Neural cell (in vitro differentiated cells): ENCODE data around the gene CCDC74A. TPM values are rescaled to one million over a fixed set of nuclear protein-coding genes. Genes with fewer than 3 reads are reported as not detected.
"Not testable (repeated sequence)": the region's sequence is repeated elsewhere in the genome, so short reads cannot be mapped to it uniquely, and the experiment has no call there.

Source experiments
- H2AFZ ChIP-seq: fragments of 200-600, 300-800 bp; sonication (generic), shearing (Covaris generic); 2 replicates; pipeline ENCODE4 v1.6.0; 2014; ENCODE audit warnings: low read depth, mild to moderate bottlenecking, antibody characterized with exemption, low read length, moderate library complexity
- H3F3A ChIP-seq: fragments of 200-600 bp; shearing (Covaris generic); 2 replicates; pipeline ENCODE4 v1.6.1; 2016; ENCODE audit warnings: mild to moderate bottlenecking, moderate library complexity, mixed read lengths, antibody characterized with exemption, low read length; ENCODE audit not compliant: insufficient read depth, poor library complexity, severe bottlenecking
- H3K27ac ChIP-seq: fragments of 200-600, 300-800 bp; sonication (generic), shearing (Covaris generic); 2 replicates; pipeline ENCODE4 v1.5.1; 2014; ENCODE audit warnings: mild to moderate bottlenecking, low read length, moderate library complexity
- H3K27me3 ChIP-seq: fragments of 300-800, 200-600 bp; sonication (generic), shearing (Covaris generic); 2 replicates; pipeline ENCODE4 v1.6.0; 2014; ENCODE audit warnings: mild to moderate bottlenecking, low read depth, low read length, moderate library complexity; ENCODE audit not compliant: insufficient read depth
- H3K36me3 ChIP-seq: fragments of 300-800, 200-600 bp; sonication (generic), shearing (Covaris generic); 2 replicates; pipeline ENCODE4 v1.5.1; 2014; ENCODE audit warnings: mild to moderate bottlenecking, antibody characterized with exemption, low read length, moderate library complexity; ENCODE audit not compliant: insufficient read depth
- H3K4me2 ChIP-seq: fragments of 300-800, 200-600 bp; sonication (generic), shearing (Covaris generic); 2 replicates; pipeline ENCODE4 v1.6.0; 2014; ENCODE audit warnings: mild to moderate bottlenecking, low read length
- H3K4me3 ChIP-seq: fragments of 300-800, 200-600 bp; sonication (generic), shearing (Covaris generic); 2 replicates; pipeline ENCODE4 v1.5.1; 2014; ENCODE audit warnings: mild to moderate bottlenecking, low read length, moderate library complexity
- H3K79me2 ChIP-seq: fragments of 200-600 bp; shearing (Covaris generic); replicated peaks from 2 replicates; pipeline ENCODE4 v1.6.0; 2014; ENCODE audit warnings: mild to moderate bottlenecking, low read length, moderate library complexity; ENCODE audit not compliant: insufficient read depth
- H3K9ac ChIP-seq: fragments of 300-800, 200-600 bp; sonication (generic), shearing (Covaris generic); 2 replicates; pipeline ENCODE4 v1.6.1; 2016; ENCODE audit warnings: mild to moderate bottlenecking, low read length, mixed read lengths
- H3K9me2 ChIP-seq: fragments of 200-600 bp; shearing (Covaris generic); 2 replicates; pipeline ENCODE4 v1.6.1; 2016; ENCODE audit warnings: mild to moderate bottlenecking, low read length, mixed read lengths; ENCODE audit not compliant: insufficient read depth
- H3K9me3 ChIP-seq: fragments of 200-600, 300-800 bp; sonication (generic), shearing (Covaris generic); 2 replicates; pipeline ENCODE4 v1.6.1; 2016; ENCODE audit warnings: mild to moderate bottlenecking, mixed run types, low read length, moderate library complexity, mixed read lengths
- H4K20me1 ChIP-seq: fragments of 200-600 bp; shearing (Covaris generic); 2 replicates; pipeline ENCODE4 v1.6.1; 2016; ENCODE audit warnings: mild to moderate bottlenecking, mixed run types; ENCODE audit not compliant: insufficient read depth
- CTCF ChIP-seq: fragments of 450-650 bp; IDR thresholded peaks from 2 replicates; pipeline ENCODE4 v1.5.1; 2014; ENCODE audit warnings: antibody characterized with exemption, mild to moderate bottlenecking, moderate library complexity; ENCODE audit not compliant: poor library complexity, severe bottlenecking
- EP300 ChIP-seq: fragments of 450-650 bp; conservative IDR thresholded peaks from 2 replicates; pipeline ENCODE4 v1.6.1; 2014; ENCODE audit warnings: antibody characterized with exemption, mild to moderate bottlenecking, moderate library complexity; ENCODE audit not compliant: poor library complexity, severe bottlenecking
- EZH2 ChIP-seq: fragments of 200-600, 300-800 bp; shearing (Covaris generic), sonication (generic); IDR thresholded peaks from 2 replicates; pipeline ENCODE4 v1.6.1; 2014; ENCODE audit warnings: antibody characterized with exemption, low read length, borderline replicate concordance, mild to moderate bottlenecking; ENCODE audit not compliant: insufficient read depth, poor library complexity, severe bottlenecking
- MXI1 ChIP-seq: fragments of 450-650 bp; conservative IDR thresholded peaks from 2 replicates; pipeline ENCODE4 v1.6.1; 2014; ENCODE audit warnings: antibody characterized with exemption, mild to moderate bottlenecking; ENCODE audit not compliant: poor library complexity, severe bottlenecking
- POLR2AphosphoS5 ChIP-seq: IDR thresholded peaks from 2 replicates; pipeline ENCODE4 v1.6.1; 2012
- RAD21 ChIP-seq: fragments of 450-650 bp; conservative IDR thresholded peaks from 2 replicates; pipeline ENCODE4 v1.6.1; 2014; ENCODE audit warnings: antibody characterized with exemption, mild to moderate bottlenecking, moderate library complexity
- REST ChIP-seq: IDR thresholded peaks from 2 replicates; pipeline ENCODE4 v1.6.1; 2012; ENCODE audit warnings: borderline replicate concordance
- SMC3 ChIP-seq: fragments of 450-650 bp; conservative IDR thresholded peaks from 2 replicates; pipeline ENCODE4 v1.6.1; 2014; ENCODE audit warnings: antibody characterized with exemption, mild to moderate bottlenecking, moderate library complexity; ENCODE audit not compliant: poor library complexity
- TAF1 ChIP-seq: IDR thresholded peaks from 2 replicates; pipeline ENCODE4 v1.6.1; 2012; ENCODE audit warnings: low read depth
- polyA plus RNA-seq: library from polyadenylated mRNA; depleted of rRNA; stranded (reverse); fragments of >200 nt; gene quantifications from 2 replicates; pipeline ENCODE4 v1.2.3, GENCODE V29; 2014

Gene CCDC74A
- polyA plus RNA-seq, 1 donor from 2014 or later = 38.2 TPM

GRCh38 chr2:131517106-131517831 lies 10.4 kb upstream of the CCDC74A start:
- H3K4me2 ChIP-seq = no peak overlapping the region
- H3K27me3 ChIP-seq = no peaks in the 10 kb centered on the region
- H3K4me3 ChIP-seq = no peak overlapping the region
- H3K36me3 ChIP-seq = no peaks in the 10 kb centered on the region
- no peak overlapping the region for H3K9ac ChIP-seq
- no peaks in the 10 kb centered on the region for H4K20me1 ChIP-seq
- H3K9me3 ChIP-seq = no peaks in the 10 kb centered on the region
- H3K9me2 ChIP-seq = no peaks in the 10 kb centered on the region
- no peak overlapping the region for H2AFZ ChIP-seq
- H3K79me2 ChIP-seq = no peaks in the 10 kb centered on the region
- no peaks in the 10 kb centered on the region for H3F3A ChIP-seq
- no peak overlapping the region for H3K27ac ChIP-seq
- no peak for TF ChIP-seq RAD21
- no peak for TF ChIP-seq MXI1
- TF ChIP-seq CTCF = no peak
- no peak for TF ChIP-seq POLR2AphosphoS5
- no peak for TF ChIP-seq REST
- TF ChIP-seq SMC3 = no peak
- no peak for TF ChIP-seq TAF1
- TF ChIP-seq EZH2 = no peak
- TF ChIP-seq EP300 = no peak

GRCh38 chr2:131517856-131518255 lies 9.8 kb upstream of the CCDC74A start:
- not testable (repeated sequence) for H4K20me1 ChIP-seq, H3K79me2 ChIP-seq, H3K4me3 ChIP-seq, H3K9ac ChIP-seq, H3K9me3 ChIP-seq, H3K27me3 ChIP-seq, H3K9me2 ChIP-seq, H3K36me3 ChIP-seq, H3K27ac ChIP-seq, H3F3A ChIP-seq, H3K4me2 ChIP-seq, H2AFZ ChIP-seq

- not testable (repeated sequence) for H3K9me3 ChIP-seq, H3K36me3 ChIP-seq, H4K20me1 ChIP-seq, H3K79me2 ChIP-seq, H3F3A ChIP-seq, H2AFZ ChIP-seq, H3K27me3 ChIP-seq, H3K4me3 ChIP-seq, H3K27ac ChIP-seq, H3K9ac ChIP-seq, H3K4me2 ChIP-seq, H3K9me2 ChIP-seq
These were observed 9.2 kb upstream of the CCDC74A start for GRCh38 chr2:131518531-131518930.
